ENCODE measurements around the gene EBF4. TPM values are rescaled to one million over a fixed set of nuclear protein-coding genes. Genes with fewer than 3 reads are reported as not detected.

The EBF4 gene
- polyA plus RNA-seq, 3 donors = 0.12 TPM; not detected in 2

DNA sequence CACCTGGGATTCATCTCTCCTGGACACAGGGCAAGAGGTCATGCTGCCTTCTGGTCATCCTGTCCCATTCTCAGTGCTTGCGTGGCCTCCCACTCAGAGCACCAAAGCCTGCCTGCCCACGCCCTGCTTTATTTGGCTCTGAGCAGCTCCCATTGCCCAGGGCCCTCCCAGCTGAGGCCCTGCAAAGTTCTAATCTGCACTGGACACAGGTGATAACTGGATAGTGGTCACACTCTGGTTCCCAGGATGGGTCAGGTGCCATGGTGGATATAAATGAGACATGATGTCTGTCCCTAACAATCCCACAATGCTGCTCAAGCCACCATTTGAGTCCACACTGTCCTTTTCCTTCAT lies 68.3 kb downstream of the EBF4 start:
- Histone ChIP-seq H3K79me2 (ENCODE audit: insufficient read depth, low read length) (no peaks in the 10 kb centered on the region), H3K9ac (ENCODE audit: insufficient read depth, low read length, poor library complexity, severe bottlenecking) (no peak overlapping the region), H2AFZ (ENCODE audit: insufficient read depth, low read depth, low read length, poor library complexity, severe bottlenecking) (no peak overlapping the region), H3K27me3 (ENCODE audit: control insufficient read depth in 2 of 2, insufficient read depth in 2 of 2, low read length in 2 of 2) (peaks cover 0 to 6% of the 10 kb centered on the region in 2 donors), H3K27ac (ENCODE audit: low read depth in 1 of 2, low read length in 2 of 2) (no peak overlapping the region), H3K4me2 (replicated peaks; ENCODE audit: extremely low read depth, low read length, poor library complexity, severe bottlenecking) (no peak overlapping the region), H3K36me3 (replicated peaks in 1 of 2; ENCODE audit: control insufficient read depth in 1 of 2, insufficient read depth in 2 of 2, low read length in 2 of 2) (no peaks in the 10 kb centered on the region), H4K20me1 (ENCODE audit: insufficient read depth, low read length) (no peaks in the 10 kb centered on the region), H3K4me3 (replicated peaks in 1 of 3; ENCODE audit: low read depth in 2 of 3, low read length in 3 of 3) (no peak overlapping the region), H3K9me3 (replicated peaks in 1 of 2; ENCODE audit: control insufficient read depth in 1 of 2, insufficient read depth in 1 of 2, low read length in 2 of 2) (no peaks in the 10 kb centered on the region), H3K4me1 (ENCODE audit: control insufficient read depth in 1 of 2, insufficient read depth in 2 of 2, low read length in 2 of 2) (no peaks in the 10 kb centered on the region)
- Mint-ChIP-seq H3K27me3 (ENCODE audit: low read depth in 3 of 3) (peaks cover 9 to 16% (median 13%) of the 10 kb centered on the region in 3 donors), H3K9me3 (peaks cover 0 to 5% (median 0%) of the 10 kb centered on the region in 7 donors), H3K36me3 (no peaks in the 10 kb centered on the region), H3K4me1 (no peaks in the 10 kb centered on the region), H3K27ac (no peak overlapping the region), H3K4me3 (no peak overlapping the region)
- WGBS (ENCODE audit: insufficient coverage) = 100% methylated on average over 2 of the region's 2 CpGs
- intact Hi-C loops (cut with micrococcal nuclease) = no loop called here
- TF ChIP-seq, protein P1, sequence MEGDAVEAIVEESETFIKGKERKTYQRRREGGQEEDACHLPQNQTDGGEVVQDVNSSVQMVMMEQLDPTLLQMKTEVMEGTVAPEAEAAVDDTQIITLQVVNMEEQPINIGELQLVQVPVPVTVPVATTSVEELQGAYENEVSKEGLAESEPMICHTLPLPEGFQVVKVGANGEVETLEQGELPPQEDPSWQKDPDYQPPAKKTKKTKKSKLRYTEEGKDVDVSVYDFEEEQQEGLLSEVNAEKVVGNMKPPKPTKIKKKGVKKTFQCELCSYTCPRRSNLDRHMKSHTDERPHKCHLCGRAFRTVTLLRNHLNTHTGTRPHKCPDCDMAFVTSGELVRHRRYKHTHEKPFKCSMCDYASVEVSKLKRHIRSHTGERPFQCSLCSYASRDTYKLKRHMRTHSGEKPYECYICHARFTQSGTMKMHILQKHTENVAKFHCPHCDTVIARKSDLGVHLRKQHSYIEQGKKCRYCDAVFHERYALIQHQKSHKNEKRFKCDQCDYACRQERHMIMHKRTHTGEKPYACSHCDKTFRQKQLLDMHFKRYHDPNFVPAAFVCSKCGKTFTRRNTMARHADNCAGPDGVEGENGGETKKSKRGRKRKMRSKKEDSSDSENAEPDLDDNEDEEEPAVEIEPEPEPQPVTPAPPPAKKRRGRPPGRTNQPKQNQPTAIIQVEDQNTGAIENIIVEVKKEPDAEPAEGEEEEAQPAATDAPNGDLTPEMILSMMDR (IDR thresholded peaks at IDR 0.05) = no peak
- no peak for DNase-seq

DNA sequence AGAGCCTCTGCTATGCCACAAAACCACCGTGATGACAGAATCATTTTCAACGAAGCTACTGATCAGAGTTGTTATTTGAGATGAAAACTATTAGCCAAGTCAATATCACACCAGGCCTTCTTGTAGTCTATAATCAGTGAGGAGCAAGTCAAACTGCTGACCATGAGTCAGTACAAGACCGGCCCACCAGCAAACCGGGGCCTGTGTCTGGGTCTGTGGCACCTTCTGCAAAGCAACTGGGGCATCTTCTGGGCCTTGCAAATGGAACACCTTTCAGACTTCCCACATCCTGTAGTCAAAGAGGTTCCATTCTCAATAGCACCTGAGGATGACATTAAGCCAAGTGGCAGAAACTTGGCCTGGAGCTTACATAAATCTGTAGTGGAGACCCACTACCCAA lies 69.3 kb downstream of the EBF4 start:
- H3K9me3 ChIP-seq (replicated peaks in 1 of 2; ENCODE audit: control insufficient read depth in 1 of 2, insufficient read depth in 1 of 2, low read length in 2 of 2) = no peaks in the 10 kb centered on the region
- H3K27ac ChIP-seq (ENCODE audit: low read depth in 1 of 2, low read length in 2 of 2) = no peak overlapping the region
- 100% methylated on average over 2 of the region's 4 CpGs for WGBS (ENCODE audit: insufficient coverage)
- H3K27ac Mint-ChIP-seq = no peak overlapping the region
- no peak overlapping the region for H2AFZ ChIP-seq (ENCODE audit: insufficient read depth, low read depth, low read length, poor library complexity, severe bottlenecking)
- TF ChIP-seq, protein P1 (IDR thresholded peaks at IDR 0.05) = no peak
- DNase-seq = no peak
- no peaks in the 10 kb centered on the region for H3K4me1 Mint-ChIP-seq
- H3K36me3 ChIP-seq (replicated peaks in 1 of 2; ENCODE audit: control insufficient read depth in 1 of 2, insufficient read depth in 2 of 2, low read length in 2 of 2) = no peaks in the 10 kb centered on the region
- no peak overlapping the region for H3K4me3 Mint-ChIP-seq
- no peaks in the 10 kb centered on the region for H3K79me2 ChIP-seq (ENCODE audit: insufficient read depth, low read length)
- intact Hi-C loops (cut with micrococcal nuclease) = no loop called here
- no peaks in the 10 kb centered on the region for H3K27me3 ChIP-seq (ENCODE audit: control insufficient read depth in 2 of 2, insufficient read depth in 2 of 2, low read length in 2 of 2)
- no peak overlapping the region for H3K4me2 ChIP-seq (replicated peaks; ENCODE audit: extremely low read depth, low read length, poor library complexity, severe bottlenecking)
- H3K4me1 ChIP-seq (ENCODE audit: control insufficient read depth in 1 of 2, insufficient read depth in 2 of 2, low read length in 2 of 2) = no peaks in the 10 kb centered on the region
- peaks cover 0 to 5% (median 0%) of the 10 kb centered on the region in 7 donors for H3K9me3 Mint-ChIP-seq
- H4K20me1 ChIP-seq (ENCODE audit: insufficient read depth, low read length) = no peaks in the 10 kb centered on the region
- H3K4me3 ChIP-seq (replicated peaks in 1 of 3; ENCODE audit: low read depth in 2 of 3, low read length in 3 of 3) = no peak overlapping the region
- H3K27me3 Mint-ChIP-seq (ENCODE audit: low read depth in 3 of 3) = peaks cover 6 to 7% (median 7%) of the 10 kb centered on the region in 3 donors
- H3K36me3 Mint-ChIP-seq = no peaks in the 10 kb centered on the region
- H3K9ac ChIP-seq (ENCODE audit: insufficient read depth, low read length, poor library complexity, severe bottlenecking) = no peak overlapping the region
